HL-60 (cell line): ENCODE measurements around the gene MAFB.

ENCODE experiments used
- TF ChIP-seq, protein P1 (sequence below): IDR thresholded peaks from 2 replicates; pipeline ENCODE4 v1.6.1; 2012; ENCODE audit warnings: low read depth; ENCODE audit not compliant: insufficient replicate concordance
- TF ChIP-seq, protein P2 (sequence below): IDR thresholded peaks from one replicate; pipeline ENCODE4 v1.5.1; 2011; ENCODE audit warnings: low read length, control low read depth, inconsistent platforms; ENCODE audit not compliant: insufficient read depth

- TF ChIP-seq, protein P1, sequence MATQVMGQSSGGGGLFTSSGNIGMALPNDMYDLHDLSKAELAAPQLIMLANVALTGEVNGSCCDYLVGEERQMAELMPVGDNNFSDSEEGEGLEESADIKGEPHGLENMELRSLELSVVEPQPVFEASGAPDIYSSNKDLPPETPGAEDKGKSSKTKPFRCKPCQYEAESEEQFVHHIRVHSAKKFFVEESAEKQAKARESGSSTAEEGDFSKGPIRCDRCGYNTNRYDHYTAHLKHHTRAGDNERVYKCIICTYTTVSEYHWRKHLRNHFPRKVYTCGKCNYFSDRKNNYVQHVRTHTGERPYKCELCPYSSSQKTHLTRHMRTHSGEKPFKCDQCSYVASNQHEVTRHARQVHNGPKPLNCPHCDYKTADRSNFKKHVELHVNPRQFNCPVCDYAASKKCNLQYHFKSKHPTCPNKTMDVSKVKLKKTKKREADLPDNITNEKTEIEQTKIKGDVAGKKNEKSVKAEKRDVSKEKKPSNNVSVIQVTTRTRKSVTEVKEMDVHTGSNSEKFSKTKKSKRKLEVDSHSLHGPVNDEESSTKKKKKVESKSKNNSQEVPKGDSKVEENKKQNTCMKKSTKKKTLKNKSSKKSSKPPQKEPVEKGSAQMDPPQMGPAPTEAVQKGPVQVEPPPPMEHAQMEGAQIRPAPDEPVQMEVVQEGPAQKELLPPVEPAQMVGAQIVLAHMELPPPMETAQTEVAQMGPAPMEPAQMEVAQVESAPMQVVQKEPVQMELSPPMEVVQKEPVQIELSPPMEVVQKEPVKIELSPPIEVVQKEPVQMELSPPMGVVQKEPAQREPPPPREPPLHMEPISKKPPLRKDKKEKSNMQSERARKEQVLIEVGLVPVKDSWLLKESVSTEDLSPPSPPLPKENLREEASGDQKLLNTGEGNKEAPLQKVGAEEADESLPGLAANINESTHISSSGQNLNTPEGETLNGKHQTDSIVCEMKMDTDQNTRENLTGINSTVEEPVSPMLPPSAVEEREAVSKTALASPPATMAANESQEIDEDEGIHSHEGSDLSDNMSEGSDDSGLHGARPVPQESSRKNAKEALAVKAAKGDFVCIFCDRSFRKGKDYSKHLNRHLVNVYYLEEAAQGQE: no peak
- TF ChIP-seq, protein P2, sequence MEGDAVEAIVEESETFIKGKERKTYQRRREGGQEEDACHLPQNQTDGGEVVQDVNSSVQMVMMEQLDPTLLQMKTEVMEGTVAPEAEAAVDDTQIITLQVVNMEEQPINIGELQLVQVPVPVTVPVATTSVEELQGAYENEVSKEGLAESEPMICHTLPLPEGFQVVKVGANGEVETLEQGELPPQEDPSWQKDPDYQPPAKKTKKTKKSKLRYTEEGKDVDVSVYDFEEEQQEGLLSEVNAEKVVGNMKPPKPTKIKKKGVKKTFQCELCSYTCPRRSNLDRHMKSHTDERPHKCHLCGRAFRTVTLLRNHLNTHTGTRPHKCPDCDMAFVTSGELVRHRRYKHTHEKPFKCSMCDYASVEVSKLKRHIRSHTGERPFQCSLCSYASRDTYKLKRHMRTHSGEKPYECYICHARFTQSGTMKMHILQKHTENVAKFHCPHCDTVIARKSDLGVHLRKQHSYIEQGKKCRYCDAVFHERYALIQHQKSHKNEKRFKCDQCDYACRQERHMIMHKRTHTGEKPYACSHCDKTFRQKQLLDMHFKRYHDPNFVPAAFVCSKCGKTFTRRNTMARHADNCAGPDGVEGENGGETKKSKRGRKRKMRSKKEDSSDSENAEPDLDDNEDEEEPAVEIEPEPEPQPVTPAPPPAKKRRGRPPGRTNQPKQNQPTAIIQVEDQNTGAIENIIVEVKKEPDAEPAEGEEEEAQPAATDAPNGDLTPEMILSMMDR: no peak
Measured at GRCh38 chr20:40728996-40729395, 40.0 kb upstream of the MAFB start.
